ENCODE results near the gene NUF2. TPM values are rescaled to one million over a fixed set of nuclear protein-coding genes. Genes with fewer than 3 reads are reported as not detected.

Gene NUF2
- total RNA-seq, 4 donors from 2014 or later, result 0.95 to 2.3 TPM; not detected in 2

DNA sequence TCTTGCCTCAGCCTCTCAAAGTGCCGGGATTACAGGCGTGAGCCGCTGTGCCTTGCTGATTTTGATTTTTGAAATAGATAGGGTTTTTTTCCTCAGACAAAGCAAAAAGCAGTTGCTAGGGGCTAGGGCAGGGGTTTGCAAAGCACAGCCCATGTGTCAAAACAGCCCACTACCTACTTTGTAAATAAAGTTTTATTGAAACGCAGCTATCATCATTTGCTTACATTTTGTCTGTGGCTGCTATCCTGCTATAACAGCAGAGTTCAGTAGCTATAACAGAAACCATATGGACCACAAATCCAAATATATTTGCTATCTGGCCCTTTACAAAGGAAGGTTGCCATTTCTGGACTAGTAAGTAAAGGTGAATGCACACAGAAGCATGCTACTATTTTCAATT lies 44.8 kb downstream of the NUF2 start:
- TF ChIP-seq, protein P1, sequence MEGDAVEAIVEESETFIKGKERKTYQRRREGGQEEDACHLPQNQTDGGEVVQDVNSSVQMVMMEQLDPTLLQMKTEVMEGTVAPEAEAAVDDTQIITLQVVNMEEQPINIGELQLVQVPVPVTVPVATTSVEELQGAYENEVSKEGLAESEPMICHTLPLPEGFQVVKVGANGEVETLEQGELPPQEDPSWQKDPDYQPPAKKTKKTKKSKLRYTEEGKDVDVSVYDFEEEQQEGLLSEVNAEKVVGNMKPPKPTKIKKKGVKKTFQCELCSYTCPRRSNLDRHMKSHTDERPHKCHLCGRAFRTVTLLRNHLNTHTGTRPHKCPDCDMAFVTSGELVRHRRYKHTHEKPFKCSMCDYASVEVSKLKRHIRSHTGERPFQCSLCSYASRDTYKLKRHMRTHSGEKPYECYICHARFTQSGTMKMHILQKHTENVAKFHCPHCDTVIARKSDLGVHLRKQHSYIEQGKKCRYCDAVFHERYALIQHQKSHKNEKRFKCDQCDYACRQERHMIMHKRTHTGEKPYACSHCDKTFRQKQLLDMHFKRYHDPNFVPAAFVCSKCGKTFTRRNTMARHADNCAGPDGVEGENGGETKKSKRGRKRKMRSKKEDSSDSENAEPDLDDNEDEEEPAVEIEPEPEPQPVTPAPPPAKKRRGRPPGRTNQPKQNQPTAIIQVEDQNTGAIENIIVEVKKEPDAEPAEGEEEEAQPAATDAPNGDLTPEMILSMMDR (IDR thresholded peaks at IDR 0.05), result no peak
- ATAC-seq (ENCODE audit: low FRiP score) (no peak), DNase-seq (ENCODE audit: low spot score) (no peak)

DNA sequence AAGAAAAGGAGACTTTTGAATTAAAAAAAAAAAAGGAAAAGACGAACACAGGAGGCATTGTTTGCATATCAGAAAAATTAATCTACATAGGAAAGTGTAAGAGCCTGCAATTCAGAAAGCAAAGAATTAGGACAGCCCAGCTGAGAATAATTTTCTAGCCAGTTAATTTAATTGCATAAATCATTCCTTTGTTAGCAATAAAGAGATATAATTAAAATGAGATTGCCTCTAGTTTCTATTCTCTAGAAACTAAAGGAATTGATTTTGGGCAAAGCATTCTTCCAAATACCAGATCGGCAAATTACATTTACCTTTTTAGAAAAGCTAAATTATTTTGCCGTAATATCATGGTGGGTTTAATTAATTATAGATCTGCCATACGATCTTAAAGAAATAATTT lies 46.0 kb downstream of the NUF2 start:
- TF ChIP-seq, protein P1 (IDR thresholded peaks at IDR 0.05), result no peak
- DNase-seq (ENCODE audit: low spot score), result no peak
- ATAC-seq (ENCODE audit: low FRiP score), result no peak

DNA sequence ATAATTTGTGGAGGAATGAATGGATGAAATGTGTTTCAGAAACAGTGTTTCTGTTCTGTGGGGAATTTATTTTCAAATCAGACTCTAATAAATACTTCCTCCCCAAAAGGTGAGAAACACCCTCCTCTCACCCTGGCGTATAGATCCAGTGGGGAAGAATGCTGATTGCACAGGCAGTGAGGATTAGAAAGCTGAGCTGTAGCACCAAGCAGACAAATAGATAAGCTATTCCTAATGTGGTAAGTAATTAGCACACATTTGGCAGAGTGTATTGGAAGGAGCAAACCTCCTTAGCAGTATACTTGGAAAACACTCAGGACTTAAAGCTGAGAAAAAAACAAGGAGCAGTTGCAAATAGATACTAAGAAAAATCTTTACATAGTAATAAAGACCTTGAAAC lies 50.8 kb downstream of the NUF2 start:
- ATAC-seq (ENCODE audit: low FRiP score), result no peak
- DNase-seq (ENCODE audit: low spot score), result no peak
- TF ChIP-seq, protein P1 (IDR thresholded peaks at IDR 0.05), result no peak

DNA sequence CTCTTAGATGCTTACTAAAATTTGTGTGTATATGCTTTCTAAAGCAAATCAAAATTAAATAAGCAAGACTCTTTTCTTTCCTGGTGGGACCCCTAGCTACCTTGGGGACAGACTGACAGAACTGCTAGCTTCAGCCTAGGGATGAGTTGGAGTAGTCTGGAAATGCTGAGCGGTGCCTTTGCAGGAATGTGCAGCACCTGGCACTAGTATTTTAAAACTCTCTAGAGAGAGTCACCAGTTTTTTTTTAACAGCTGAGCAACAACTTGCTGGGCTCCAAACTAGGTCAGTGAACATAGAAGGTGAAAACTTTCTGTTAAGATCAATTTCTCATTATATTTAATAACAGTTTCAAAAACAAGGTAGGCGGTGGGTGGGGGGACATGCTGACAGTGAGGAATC lies 56.8 kb downstream of the NUF2 start:
- no peak for ATAC-seq (ENCODE audit: low FRiP score)
- no peak for DNase-seq (ENCODE audit: low spot score)
- TF ChIP-seq, protein P1 (IDR thresholded peaks at IDR 0.05), result no peak

DNA sequence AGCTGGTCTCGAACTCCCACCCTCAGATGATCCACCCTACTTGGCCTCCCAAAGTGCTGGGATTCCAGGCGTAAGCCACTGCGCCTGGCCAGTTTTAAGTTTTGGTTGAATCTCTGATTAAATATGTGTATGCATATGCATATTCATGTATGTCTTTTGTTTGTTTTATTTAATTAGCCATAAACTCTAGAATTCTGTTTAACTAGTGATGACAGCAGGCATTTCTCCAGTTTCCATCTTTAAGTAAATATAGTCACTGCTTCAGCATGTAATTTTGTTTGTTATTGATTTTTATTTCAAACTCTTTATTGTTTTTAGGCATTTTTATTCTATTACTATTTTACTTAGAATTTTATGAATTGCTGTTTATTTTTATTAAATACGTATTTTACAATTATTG lies 58.0 kb downstream of the NUF2 start:
- TF ChIP-seq, protein P1 (IDR thresholded peaks at IDR 0.05), result no peak
- DNase-seq (ENCODE audit: low spot score) (no peak), ATAC-seq (ENCODE audit: low FRiP score) (no peak)

DNA sequence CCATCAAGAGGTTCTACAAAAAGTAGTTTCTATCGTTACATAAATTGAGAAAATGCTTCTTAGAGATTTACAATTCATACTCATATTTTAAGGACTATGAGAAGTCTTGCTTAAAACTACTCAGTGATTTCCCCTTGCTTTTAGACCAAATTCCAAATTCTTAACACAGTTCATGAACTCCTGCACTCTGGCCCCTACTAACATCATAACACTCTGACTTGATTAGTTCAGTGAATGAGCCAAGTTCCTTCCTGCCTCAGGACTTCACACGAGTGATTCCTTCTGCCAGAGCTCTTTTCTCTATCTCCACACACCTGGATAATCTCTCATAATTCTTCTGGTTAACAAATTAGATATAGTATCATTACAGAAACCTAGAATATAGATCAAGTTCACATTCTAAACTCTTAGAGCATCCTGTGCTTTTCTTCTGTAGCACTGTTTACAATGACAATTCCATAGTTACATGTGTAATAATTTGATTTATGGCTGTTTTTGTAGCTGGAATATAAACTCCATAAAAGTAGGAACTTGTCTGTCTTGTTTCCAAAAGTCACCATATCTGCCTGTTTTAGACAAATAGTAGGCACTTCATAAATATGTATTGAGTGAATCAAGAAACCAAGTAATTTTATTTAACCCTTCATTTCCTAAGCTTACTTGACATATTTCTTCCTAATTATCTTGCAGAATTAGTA lies 59.9 kb downstream of the NUF2 start:
- TF ChIP-seq, protein P1 (IDR thresholded peaks at IDR 0.05), result no peak
- ATAC-seq (ENCODE audit: low FRiP score) (no peak), DNase-seq (ENCODE audit: low spot score) (no peak)

DNA sequence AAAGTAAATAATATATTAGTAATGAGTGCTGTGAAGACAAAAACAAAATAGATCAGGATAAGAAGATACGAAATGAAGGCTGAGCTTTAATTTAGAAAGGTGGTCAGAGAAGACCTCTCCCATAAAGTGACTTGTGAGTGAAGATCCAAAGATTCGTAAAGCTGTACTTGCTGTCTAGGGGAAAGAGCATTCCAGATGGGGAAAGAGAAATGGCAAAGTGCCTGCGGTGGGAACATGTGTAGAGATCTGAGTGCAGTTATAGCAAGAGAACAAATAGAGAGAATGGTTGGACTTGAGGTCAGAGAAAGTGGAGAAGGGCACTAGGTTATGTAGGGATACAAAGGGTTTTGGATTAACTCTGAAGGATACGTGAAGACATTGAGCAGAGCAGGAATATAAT lies 60.6 kb downstream of the NUF2 start:
- TF ChIP-seq, protein P1 (IDR thresholded peaks at IDR 0.05), result no peak
- no peak for DNase-seq (ENCODE audit: low spot score)
- ATAC-seq (ENCODE audit: low FRiP score), result no peak
